GM12874 (cell line): ENCODE data around the gene NSRP1.

Experiments
- CTCF ChIP-seq: IDR thresholded peaks from 2 replicates; pipeline ENCODE4 v1.5.1; 2011; ENCODE audit warnings: low read depth, mild to moderate bottlenecking, control low read depth, low read length, moderate library complexity; ENCODE audit not compliant: insufficient read depth

Gene NSRP1

GRCh38 chr17:30208214-30208613, 91.6 kb downstream of the NSRP1 start:
- no peak for TF ChIP-seq CTCF

- no peak for TF ChIP-seq CTCF
Observed at GRCh38 chr17:30209930-30210329, 93.3 kb downstream of the NSRP1 start.

- TF ChIP-seq CTCF: no peak
Observed at GRCh38 chr17:30210366-30210765, 93.8 kb downstream of the NSRP1 start.

GRCh38 chr17:30210901-30211300, 94.3 kb downstream of the NSRP1 start:
- no peak for TF ChIP-seq CTCF

- TF ChIP-seq CTCF: no peak
Observed at GRCh38 chr17:30211371-30211770, 94.8 kb downstream of the NSRP1 start.

- TF ChIP-seq CTCF: peak; percentile 43; the same call in 1 of the 2 replicates
Observed at GRCh38 chr17:30212750-30213149, 96.1 kb downstream of the NSRP1 start.

GRCh38 chr17:30217054-30217453, 100.4 kb downstream of the NSRP1 start:
- TF ChIP-seq CTCF: no peak
